Neuronal stem cell (in vitro differentiated cells): ENCODE results near the gene VN1R2.
"Not testable (repeated sequence)": the region's sequence is repeated elsewhere in the genome, so short reads cannot be mapped to it uniquely, and the experiment has no call there.

ENCODE experiments used
- DNase-seq: peaks from one replicate; pipeline ENCODE4 v3.0.0-alpha.2; 2013; ENCODE audit warnings: low spot score
- H2AFZ ChIP-seq: one replicate; pipeline ENCODE4 v1.6.1; 2013; ENCODE audit warnings: mild to moderate bottlenecking, low read length, inconsistent platforms
- H2AK5ac ChIP-seq: 2 replicates; pipeline ENCODE4 v1.6.1; 2013; ENCODE audit warnings: low read depth, mild to moderate bottlenecking, inconsistent platforms, low read length, moderate library complexity, mixed read lengths
- H2BK120ac ChIP-seq: 2 replicates; pipeline ENCODE4 v1.6.1; 2013; ENCODE audit warnings: low read depth, mild to moderate bottlenecking, inconsistent platforms, low read length, moderate library complexity, mixed read lengths
- H2BK12ac ChIP-seq: one replicate; pipeline ENCODE4 v1.6.1; 2013; ENCODE audit warnings: low read length, inconsistent platforms
- H2BK15ac ChIP-seq: 2 replicates; pipeline ENCODE4 v1.6.1; 2013; ENCODE audit warnings: mild to moderate bottlenecking, low read length, inconsistent platforms, mixed read lengths
- H2BK5ac ChIP-seq: one replicate; pipeline ENCODE4 v1.6.1; 2013; ENCODE audit warnings: inconsistent platforms, mild to moderate bottlenecking, low read length, moderate library complexity
- H3K14ac ChIP-seq: one replicate; pipeline ENCODE4 v1.6.1; 2013; ENCODE audit warnings: low read length, inconsistent platforms
- H3K18ac ChIP-seq: 2 replicates; pipeline ENCODE4 v1.6.1; 2013; ENCODE audit warnings: low read length, inconsistent platforms
- H3K23ac ChIP-seq: 2 replicates; pipeline ENCODE4 v1.6.1; 2013; ENCODE audit warnings: low read depth, mild to moderate bottlenecking, mixed read lengths, low read length, inconsistent platforms; ENCODE audit not compliant: poor library complexity
- H3K27ac ChIP-seq: replicated peaks from 3 replicates; pipeline ENCODE4 v1.5.1; 2013; ENCODE audit warnings: low read length, inconsistent platforms
- H3K27me3 ChIP-seq, 3 experiments: 2 replicates each; pipeline ENCODE4 v1.6.1; 2013; ENCODE audit warnings: low read length in 3 of 3, mild to moderate bottlenecking in 2 of 3, inconsistent platforms in 1 of 3, low read depth in 1 of 3, mixed read lengths in 1 of 3, moderate library complexity in 1 of 3; ENCODE audit not compliant: control insufficient read depth in 3 of 3, insufficient read depth in 3 of 3
- H3K36me3 ChIP-seq, 2 donors: replicated peaks in 1 of 2; 2 replicates each; pipeline ENCODE4 v1.6.1; 2013; ENCODE audit warnings: low read length in 2 of 2; ENCODE audit not compliant: control insufficient read depth in 2 of 2, insufficient read depth in 2 of 2
- H3K4ac ChIP-seq: 2 replicates; pipeline ENCODE4 v1.6.1; 2013; ENCODE audit warnings: inconsistent platforms, mild to moderate bottlenecking, low read length, moderate library complexity
- H3K4me1 ChIP-seq, 2 donors: 1 replicate in 1 of 2; 2 replicates in 1 of 2; pipeline ENCODE4 v1.6.1; 2013; ENCODE audit warnings: low read length in 2 of 2, low read depth in 1 of 2; ENCODE audit not compliant: control insufficient read depth in 2 of 2, insufficient read depth in 1 of 2
- H3K4me2 ChIP-seq: one replicate; pipeline ENCODE4 v1.6.1; 2013; ENCODE audit warnings: mild to moderate bottlenecking, low read length, inconsistent platforms; ENCODE audit not compliant: insufficient read depth, poor library complexity, severe bottlenecking
- H3K4me3 ChIP-seq, 2 donors: 2 replicates each; pipeline ENCODE4 v1.5.1; 2013; ENCODE audit warnings: low read length in 2 of 2, mild to moderate bottlenecking in 2 of 2, inconsistent platforms in 1 of 2, moderate library complexity in 1 of 2
- H3K79me1 ChIP-seq: one replicate; pipeline ENCODE4 v1.6.1; 2013; ENCODE audit warnings: low read depth, mild to moderate bottlenecking, inconsistent platforms, low read length, moderate library complexity
- H3K9ac ChIP-seq: one replicate; pipeline ENCODE4 v1.6.1; 2013; ENCODE audit warnings: mild to moderate bottlenecking, low read depth, low read length, inconsistent platforms; ENCODE audit not compliant: poor library complexity
- H3K9me3 ChIP-seq, 2 donors: replicated peaks in 1 of 2; 2 replicates each; pipeline versions ENCODE3 to v1.6.1; 2013; ENCODE audit warnings: low read length in 2 of 2, mild to moderate bottlenecking in 2 of 2, inconsistent platforms in 1 of 2, low read depth in 1 of 2, mixed read lengths in 1 of 2, moderate library complexity in 1 of 2; ENCODE audit not compliant: control insufficient read depth in 2 of 2, insufficient read depth in 1 of 2
- H4K8ac ChIP-seq: one replicate; pipeline ENCODE4 v1.6.1; 2013; ENCODE audit warnings: low read depth, mild to moderate bottlenecking, inconsistent platforms, low read length, moderate library complexity
- H4K91ac ChIP-seq: one replicate; pipeline ENCODE4 v1.6.1; 2013; ENCODE audit warnings: low read length, low read depth, mild to moderate bottlenecking, inconsistent platforms; ENCODE audit not compliant: poor library complexity
- WGBS, 2 donors: extraction: QIAGEN DNeasy Blood & Tissue Kit; methylation state at CpG; one replicate each; pipeline ENCODE4 v1.1.7; 2013; ENCODE audit warnings: missing lambda C conversion rate in 2 of 2, mixed read lengths in 1 of 2; ENCODE audit not compliant: insufficient read length in 2 of 2, insufficient replicate concordance in 1 of 2; ENCODE audit errors: extremely low coverage in 2 of 2; 5-methylcytosine and 5-hydroxymethylcytosine counted together

Gene VN1R2

DNA sequence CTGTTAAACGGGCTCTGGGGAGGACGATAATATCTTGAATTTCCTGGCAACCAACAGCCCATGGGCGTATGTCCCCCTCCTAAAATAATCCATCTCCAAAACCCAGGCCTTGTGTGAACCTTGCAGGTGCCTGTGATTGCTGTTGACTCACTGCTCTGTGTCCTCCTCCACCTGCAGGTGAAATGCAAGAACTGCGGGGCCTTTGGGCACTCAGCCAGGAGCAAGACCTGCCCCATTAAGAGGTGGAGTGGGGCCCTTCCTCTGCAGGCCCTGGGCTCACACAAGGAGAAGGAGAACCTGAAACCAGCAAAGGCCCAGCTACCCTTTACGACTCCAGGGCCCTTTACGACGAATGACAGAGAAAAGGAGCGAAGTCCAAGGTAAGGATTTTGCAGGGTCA lies 23.9 kb downstream of the VN1R2 start:
- not testable (repeated sequence) for H3K18ac ChIP-seq, H3K9me3 ChIP-seq, H2BK5ac ChIP-seq, H2BK15ac ChIP-seq, H3K4me3 ChIP-seq, H2AFZ ChIP-seq, H4K8ac ChIP-seq, H3K4ac ChIP-seq, H3K27ac ChIP-seq, H2AK5ac ChIP-seq, H3K4me2 ChIP-seq, DNase-seq, H3K14ac ChIP-seq, H3K36me3 ChIP-seq, H2BK12ac ChIP-seq, H2BK120ac ChIP-seq, H3K79me1 ChIP-seq, H3K23ac ChIP-seq, H4K91ac ChIP-seq, H3K9ac ChIP-seq, H3K27me3 ChIP-seq, H3K4me1 ChIP-seq
- WGBS, 2 donors = no CpG with 5 or more reads among the region's 8 CpGs

DNA sequence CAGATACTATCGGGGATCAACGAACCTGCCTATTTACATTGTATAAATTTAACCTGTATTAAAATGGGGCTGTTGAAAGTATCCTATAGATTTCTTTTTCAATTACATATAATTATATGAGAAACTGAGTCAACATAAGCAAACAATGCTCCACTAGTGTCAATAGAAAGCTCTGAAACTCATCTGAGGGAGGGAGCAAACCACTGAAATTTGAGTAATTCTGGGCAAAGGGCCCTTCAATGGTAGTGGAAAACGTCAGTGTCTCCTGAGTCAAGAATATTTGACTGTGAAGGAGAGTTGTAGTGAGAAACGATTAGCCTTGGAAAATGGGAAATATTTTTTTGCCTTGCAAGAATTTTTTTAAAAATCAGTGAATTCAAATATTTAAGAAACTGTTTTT lies 27.0 kb downstream of the VN1R2 start:
- no CpG with 5 or more reads among the region's 4 CpGs for WGBS, 2 donors
- Histone ChIP-seq H2BK12ac (no peak overlapping the region), H3K27ac (no peak overlapping the region), H3K9ac (no peak overlapping the region), H3K36me3 (no peaks in the 10 kb centered on the region), H3K14ac (no peak overlapping the region), H3K4me1 (no peaks in the 10 kb centered on the region), H3K4me3 (no peak overlapping the region), H4K91ac (no peak overlapping the region), H2BK15ac (no peak overlapping the region), H4K8ac (no peak overlapping the region), H3K18ac (no peak overlapping the region), H2AK5ac (no peak overlapping the region), H3K4me2 (no peak overlapping the region), H3K79me1 (no peaks in the 10 kb centered on the region), H3K9me3 (no peaks in the 10 kb centered on the region), H3K23ac (no peak overlapping the region), H2BK5ac (no peak overlapping the region), H2BK120ac (no peak overlapping the region), H3K4ac (no peak overlapping the region), H2AFZ (no peak overlapping the region), H3K27me3 (no peaks in the 10 kb centered on the region)
- DNase-seq = no peak

GRCh38 chr19:53290758-53291549 lies 32.9 kb downstream of the VN1R2 start:
- DNase-seq = no peak
- Histone ChIP-seq H3K27me3 (no peaks in the 10 kb centered on the region), H4K8ac (peak overlapping the region; percentile 43), H2BK12ac (no peak overlapping the region), H2BK5ac (no peak overlapping the region), H3K4me1 (no peaks in the 10 kb centered on the region), H3K23ac (no peak overlapping the region), H4K91ac (no peak overlapping the region), H3K36me3 (no peaks in the 10 kb centered on the region), H3K4me3 (no peak overlapping the region), H3K79me1 (no peaks in the 10 kb centered on the region), H2AFZ (no peak overlapping the region), H3K18ac (no peak overlapping the region), H3K14ac (no peak overlapping the region), H3K9me3 (peaks cover 17 to 24% of the 10 kb centered on the region in 2 donors), H3K4ac (no peak overlapping the region), H3K9ac (no peak overlapping the region), H2BK15ac (no peak overlapping the region), H2AK5ac (no peak overlapping the region), H3K27ac (no peak overlapping the region), H2BK120ac (no peak overlapping the region), H3K4me2 (no peak overlapping the region)
- WGBS, 2 donors = no CpG with 5 or more reads among the region's 47 CpGs

DNA sequence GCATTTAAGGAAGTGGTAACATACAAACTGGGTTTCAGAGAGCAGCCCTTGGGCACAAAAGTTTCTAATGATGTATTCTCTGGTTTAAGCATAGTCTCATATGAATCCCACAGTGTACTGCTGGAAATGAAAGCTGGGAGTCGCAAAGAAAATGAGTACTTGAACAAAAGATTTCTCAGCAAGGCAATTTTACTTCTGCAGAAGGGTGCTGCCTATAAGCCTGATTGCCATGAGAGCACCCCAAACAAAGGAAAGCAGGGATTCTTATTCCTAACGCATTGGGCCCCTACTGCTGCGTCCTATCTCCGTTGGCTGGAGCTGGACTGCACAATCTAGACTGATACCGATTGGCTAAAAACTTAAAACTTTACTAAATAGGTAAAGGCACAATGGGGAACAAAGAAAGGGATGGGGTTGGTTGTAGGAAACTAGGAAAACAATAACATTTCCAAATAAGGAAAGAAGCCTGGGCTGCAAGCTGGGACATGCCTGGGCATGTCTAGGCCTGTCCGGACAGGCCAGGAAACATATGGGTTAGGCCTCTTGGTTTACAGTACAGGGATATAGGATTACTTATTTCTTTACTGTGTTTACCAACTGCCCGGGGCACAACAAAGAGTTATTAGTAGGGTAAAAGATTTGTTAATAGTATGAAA lies 36.8 kb downstream of the VN1R2 start:
- no peak overlapping the region for H3K9ac ChIP-seq
- H3K23ac ChIP-seq = no peak overlapping the region
- H2BK120ac ChIP-seq = no peak overlapping the region
- H3K36me3 ChIP-seq = no peaks in the 10 kb centered on the region
- H3K4me3 ChIP-seq = no peak overlapping the region
- H3K79me1 ChIP-seq = no peaks in the 10 kb centered on the region
- H3K9me3 ChIP-seq = peaks cover 17 to 37% of the 10 kb centered on the region in 2 donors
- no peak overlapping the region for H2BK15ac ChIP-seq
- H3K4ac ChIP-seq = no peak overlapping the region
- no peak overlapping the region for H2AK5ac ChIP-seq
- H2BK5ac ChIP-seq = no peak overlapping the region
- H2AFZ ChIP-seq = peak overlapping the region; percentile 45
- WGBS, 2 donors = no CpG with 5 or more reads among the region's 7 CpGs
- H3K14ac ChIP-seq = no peak overlapping the region
- no peak for DNase-seq
- no peak overlapping the region for H2BK12ac ChIP-seq
- no peaks in the 10 kb centered on the region for H3K27me3 ChIP-seq
- H4K91ac ChIP-seq = no peak overlapping the region
- no peak overlapping the region for H3K18ac ChIP-seq
- H3K4me1 ChIP-seq = no peaks in the 10 kb centered on the region
- no peak overlapping the region for H3K4me2 ChIP-seq
- no peak overlapping the region for H4K8ac ChIP-seq
- peak overlapping the region; percentile 11 for H3K27ac ChIP-seq
